Neural cell (in vitro differentiated cells): ENCODE data around the gene GRIN3B. TPM values are rescaled to one million over a fixed set of nuclear protein-coding genes. Genes with fewer than 3 reads are reported as not detected.

Experiments
- H2AFZ ChIP-seq: fragments of 200-600, 300-800 bp; sonication (generic), shearing (Covaris generic); 2 replicates; pipeline ENCODE4 v1.6.0; 2014; ENCODE audit warnings: low read depth, mild to moderate bottlenecking, antibody characterized with exemption, low read length, moderate library complexity
- H3F3A ChIP-seq: fragments of 200-600 bp; shearing (Covaris generic); 2 replicates; pipeline ENCODE4 v1.6.1; 2016; ENCODE audit warnings: mild to moderate bottlenecking, moderate library complexity, mixed read lengths, antibody characterized with exemption, low read length; ENCODE audit not compliant: insufficient read depth, poor library complexity, severe bottlenecking
- H3K27ac ChIP-seq: fragments of 200-600, 300-800 bp; sonication (generic), shearing (Covaris generic); 2 replicates; pipeline ENCODE4 v1.5.1; 2014; ENCODE audit warnings: mild to moderate bottlenecking, low read length, moderate library complexity
- H3K27me3 ChIP-seq: fragments of 300-800, 200-600 bp; sonication (generic), shearing (Covaris generic); 2 replicates; pipeline ENCODE4 v1.6.0; 2014; ENCODE audit warnings: mild to moderate bottlenecking, low read depth, low read length, moderate library complexity; ENCODE audit not compliant: insufficient read depth
- H3K36me3 ChIP-seq: fragments of 300-800, 200-600 bp; sonication (generic), shearing (Covaris generic); 2 replicates; pipeline ENCODE4 v1.5.1; 2014; ENCODE audit warnings: mild to moderate bottlenecking, antibody characterized with exemption, low read length, moderate library complexity; ENCODE audit not compliant: insufficient read depth
- H3K4me2 ChIP-seq: fragments of 300-800, 200-600 bp; sonication (generic), shearing (Covaris generic); 2 replicates; pipeline ENCODE4 v1.6.0; 2014; ENCODE audit warnings: mild to moderate bottlenecking, low read length
- H3K4me3 ChIP-seq: fragments of 300-800, 200-600 bp; sonication (generic), shearing (Covaris generic); 2 replicates; pipeline ENCODE4 v1.5.1; 2014; ENCODE audit warnings: mild to moderate bottlenecking, low read length, moderate library complexity
- H3K79me2 ChIP-seq: fragments of 200-600 bp; shearing (Covaris generic); replicated peaks from 2 replicates; pipeline ENCODE4 v1.6.0; 2014; ENCODE audit warnings: mild to moderate bottlenecking, low read length, moderate library complexity; ENCODE audit not compliant: insufficient read depth
- H3K9ac ChIP-seq: fragments of 300-800, 200-600 bp; sonication (generic), shearing (Covaris generic); 2 replicates; pipeline ENCODE4 v1.6.1; 2016; ENCODE audit warnings: mild to moderate bottlenecking, low read length, mixed read lengths
- H3K9me2 ChIP-seq: fragments of 200-600 bp; shearing (Covaris generic); 2 replicates; pipeline ENCODE4 v1.6.1; 2016; ENCODE audit warnings: mild to moderate bottlenecking, low read length, mixed read lengths; ENCODE audit not compliant: insufficient read depth
- H3K9me3 ChIP-seq: fragments of 200-600, 300-800 bp; sonication (generic), shearing (Covaris generic); 2 replicates; pipeline ENCODE4 v1.6.1; 2016; ENCODE audit warnings: mild to moderate bottlenecking, mixed run types, low read length, moderate library complexity, mixed read lengths
- H4K20me1 ChIP-seq: fragments of 200-600 bp; shearing (Covaris generic); 2 replicates; pipeline ENCODE4 v1.6.1; 2016; ENCODE audit warnings: mild to moderate bottlenecking, mixed run types; ENCODE audit not compliant: insufficient read depth
- EP300 ChIP-seq: fragments of 450-650 bp; conservative IDR thresholded peaks from 2 replicates; pipeline ENCODE4 v1.6.1; 2014; ENCODE audit warnings: antibody characterized with exemption, mild to moderate bottlenecking, moderate library complexity; ENCODE audit not compliant: poor library complexity, severe bottlenecking
- EZH2 ChIP-seq: fragments of 200-600, 300-800 bp; shearing (Covaris generic), sonication (generic); IDR thresholded peaks from 2 replicates; pipeline ENCODE4 v1.6.1; 2014; ENCODE audit warnings: antibody characterized with exemption, low read length, borderline replicate concordance, mild to moderate bottlenecking; ENCODE audit not compliant: insufficient read depth, poor library complexity, severe bottlenecking
- MXI1 ChIP-seq: fragments of 450-650 bp; conservative IDR thresholded peaks from 2 replicates; pipeline ENCODE4 v1.6.1; 2014; ENCODE audit warnings: antibody characterized with exemption, mild to moderate bottlenecking; ENCODE audit not compliant: poor library complexity, severe bottlenecking
- POLR2AphosphoS5 ChIP-seq: IDR thresholded peaks from 2 replicates; pipeline ENCODE4 v1.6.1; 2012
- RAD21 ChIP-seq: fragments of 450-650 bp; conservative IDR thresholded peaks from 2 replicates; pipeline ENCODE4 v1.6.1; 2014; ENCODE audit warnings: antibody characterized with exemption, mild to moderate bottlenecking, moderate library complexity
- SMC3 ChIP-seq: fragments of 450-650 bp; conservative IDR thresholded peaks from 2 replicates; pipeline ENCODE4 v1.6.1; 2014; ENCODE audit warnings: antibody characterized with exemption, mild to moderate bottlenecking, moderate library complexity; ENCODE audit not compliant: poor library complexity
- TAF1 ChIP-seq: IDR thresholded peaks from 2 replicates; pipeline ENCODE4 v1.6.1; 2012; ENCODE audit warnings: low read depth
- polyA plus RNA-seq: library from polyadenylated mRNA; depleted of rRNA; stranded (reverse); fragments of >200 nt; gene quantifications from 2 replicates; pipeline ENCODE4 v1.2.3, GENCODE V29; 2014
- TF ChIP-seq, protein P1 (sequence below): fragments of 450-650 bp; IDR thresholded peaks from 2 replicates; pipeline ENCODE4 v1.5.1; 2014; ENCODE audit warnings: antibody characterized with exemption, mild to moderate bottlenecking, moderate library complexity; ENCODE audit not compliant: poor library complexity, severe bottlenecking
- TF ChIP-seq, protein P2 (sequence below): IDR thresholded peaks from 2 replicates; pipeline ENCODE4 v1.6.1; 2012; ENCODE audit warnings: borderline replicate concordance

The GRIN3B gene
- polyA plus RNA-seq, 1 donor from 2014 or later, result 0.46 TPM

DNA sequence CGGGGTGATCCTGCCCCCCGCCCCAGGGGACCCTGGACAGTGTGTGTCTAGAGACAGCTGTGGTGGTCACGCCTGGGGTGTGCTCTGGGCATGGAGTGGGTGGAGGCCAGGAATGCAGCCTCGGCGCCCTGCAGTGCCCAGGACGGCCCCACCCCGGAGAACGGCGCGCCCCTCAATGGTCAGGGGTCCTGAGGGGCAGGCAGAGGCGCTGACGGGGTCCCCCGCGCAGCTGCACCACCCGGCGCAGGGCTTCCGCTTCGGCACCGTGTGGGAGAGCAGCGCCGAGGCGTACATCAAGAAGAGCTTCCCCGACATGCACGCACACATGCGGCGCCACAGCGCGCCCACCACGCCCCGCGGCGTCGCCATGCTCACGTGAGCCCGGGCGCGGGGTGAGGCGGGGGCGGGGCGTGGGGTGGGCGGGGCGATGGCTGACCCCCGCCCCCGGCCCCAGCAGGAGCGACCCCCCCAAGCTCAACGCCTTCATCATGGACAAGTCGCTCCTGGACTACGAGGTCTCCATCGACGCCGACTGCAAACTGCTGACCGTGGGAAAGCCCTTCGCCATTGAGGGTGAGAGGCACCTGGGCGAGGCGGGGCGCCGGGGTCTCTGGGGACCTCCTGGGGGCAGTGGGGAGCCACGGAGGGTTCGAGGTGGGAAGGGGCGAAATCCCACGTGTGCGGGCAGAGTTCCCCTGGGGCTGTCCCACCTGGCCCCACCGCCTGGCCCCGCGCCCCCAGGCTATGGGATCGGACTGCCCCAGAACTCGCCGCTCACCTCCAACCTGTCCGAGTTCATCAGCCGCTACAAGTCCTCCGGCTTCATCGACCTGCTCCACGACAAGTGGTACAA is 7.4 kb downstream of the GRIN3B start:
- H3K9me2 ChIP-seq, result no peaks in the 10 kb centered on the region
- H3K27ac ChIP-seq, result no peak overlapping the region
- no peaks in the 10 kb centered on the region for H4K20me1 ChIP-seq
- H2AFZ ChIP-seq, result no peak overlapping the region
- no peak overlapping the region for H3K4me2 ChIP-seq
- H3K9me3 ChIP-seq, result no peaks in the 10 kb centered on the region
- H3K9ac ChIP-seq, result no peak overlapping the region
- H3K79me2 ChIP-seq, result no peaks in the 10 kb centered on the region
- no peaks in the 10 kb centered on the region for H3K27me3 ChIP-seq
- no peak overlapping the region for H3K4me3 ChIP-seq
- H3F3A ChIP-seq, result no peaks in the 10 kb centered on the region
- TF ChIP-seq SMC3 (no peak), EZH2 (no peak), RAD21 (no peak), TAF1 (no peak), POLR2AphosphoS5 (no peak), MXI1 (no peak), EP300 (no peak)
- TF ChIP-seq, protein P1, sequence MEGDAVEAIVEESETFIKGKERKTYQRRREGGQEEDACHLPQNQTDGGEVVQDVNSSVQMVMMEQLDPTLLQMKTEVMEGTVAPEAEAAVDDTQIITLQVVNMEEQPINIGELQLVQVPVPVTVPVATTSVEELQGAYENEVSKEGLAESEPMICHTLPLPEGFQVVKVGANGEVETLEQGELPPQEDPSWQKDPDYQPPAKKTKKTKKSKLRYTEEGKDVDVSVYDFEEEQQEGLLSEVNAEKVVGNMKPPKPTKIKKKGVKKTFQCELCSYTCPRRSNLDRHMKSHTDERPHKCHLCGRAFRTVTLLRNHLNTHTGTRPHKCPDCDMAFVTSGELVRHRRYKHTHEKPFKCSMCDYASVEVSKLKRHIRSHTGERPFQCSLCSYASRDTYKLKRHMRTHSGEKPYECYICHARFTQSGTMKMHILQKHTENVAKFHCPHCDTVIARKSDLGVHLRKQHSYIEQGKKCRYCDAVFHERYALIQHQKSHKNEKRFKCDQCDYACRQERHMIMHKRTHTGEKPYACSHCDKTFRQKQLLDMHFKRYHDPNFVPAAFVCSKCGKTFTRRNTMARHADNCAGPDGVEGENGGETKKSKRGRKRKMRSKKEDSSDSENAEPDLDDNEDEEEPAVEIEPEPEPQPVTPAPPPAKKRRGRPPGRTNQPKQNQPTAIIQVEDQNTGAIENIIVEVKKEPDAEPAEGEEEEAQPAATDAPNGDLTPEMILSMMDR, result no peak
- TF ChIP-seq, protein P2, sequence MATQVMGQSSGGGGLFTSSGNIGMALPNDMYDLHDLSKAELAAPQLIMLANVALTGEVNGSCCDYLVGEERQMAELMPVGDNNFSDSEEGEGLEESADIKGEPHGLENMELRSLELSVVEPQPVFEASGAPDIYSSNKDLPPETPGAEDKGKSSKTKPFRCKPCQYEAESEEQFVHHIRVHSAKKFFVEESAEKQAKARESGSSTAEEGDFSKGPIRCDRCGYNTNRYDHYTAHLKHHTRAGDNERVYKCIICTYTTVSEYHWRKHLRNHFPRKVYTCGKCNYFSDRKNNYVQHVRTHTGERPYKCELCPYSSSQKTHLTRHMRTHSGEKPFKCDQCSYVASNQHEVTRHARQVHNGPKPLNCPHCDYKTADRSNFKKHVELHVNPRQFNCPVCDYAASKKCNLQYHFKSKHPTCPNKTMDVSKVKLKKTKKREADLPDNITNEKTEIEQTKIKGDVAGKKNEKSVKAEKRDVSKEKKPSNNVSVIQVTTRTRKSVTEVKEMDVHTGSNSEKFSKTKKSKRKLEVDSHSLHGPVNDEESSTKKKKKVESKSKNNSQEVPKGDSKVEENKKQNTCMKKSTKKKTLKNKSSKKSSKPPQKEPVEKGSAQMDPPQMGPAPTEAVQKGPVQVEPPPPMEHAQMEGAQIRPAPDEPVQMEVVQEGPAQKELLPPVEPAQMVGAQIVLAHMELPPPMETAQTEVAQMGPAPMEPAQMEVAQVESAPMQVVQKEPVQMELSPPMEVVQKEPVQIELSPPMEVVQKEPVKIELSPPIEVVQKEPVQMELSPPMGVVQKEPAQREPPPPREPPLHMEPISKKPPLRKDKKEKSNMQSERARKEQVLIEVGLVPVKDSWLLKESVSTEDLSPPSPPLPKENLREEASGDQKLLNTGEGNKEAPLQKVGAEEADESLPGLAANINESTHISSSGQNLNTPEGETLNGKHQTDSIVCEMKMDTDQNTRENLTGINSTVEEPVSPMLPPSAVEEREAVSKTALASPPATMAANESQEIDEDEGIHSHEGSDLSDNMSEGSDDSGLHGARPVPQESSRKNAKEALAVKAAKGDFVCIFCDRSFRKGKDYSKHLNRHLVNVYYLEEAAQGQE, result no peak
- H3K36me3 ChIP-seq, result no peaks in the 10 kb centered on the region

DNA sequence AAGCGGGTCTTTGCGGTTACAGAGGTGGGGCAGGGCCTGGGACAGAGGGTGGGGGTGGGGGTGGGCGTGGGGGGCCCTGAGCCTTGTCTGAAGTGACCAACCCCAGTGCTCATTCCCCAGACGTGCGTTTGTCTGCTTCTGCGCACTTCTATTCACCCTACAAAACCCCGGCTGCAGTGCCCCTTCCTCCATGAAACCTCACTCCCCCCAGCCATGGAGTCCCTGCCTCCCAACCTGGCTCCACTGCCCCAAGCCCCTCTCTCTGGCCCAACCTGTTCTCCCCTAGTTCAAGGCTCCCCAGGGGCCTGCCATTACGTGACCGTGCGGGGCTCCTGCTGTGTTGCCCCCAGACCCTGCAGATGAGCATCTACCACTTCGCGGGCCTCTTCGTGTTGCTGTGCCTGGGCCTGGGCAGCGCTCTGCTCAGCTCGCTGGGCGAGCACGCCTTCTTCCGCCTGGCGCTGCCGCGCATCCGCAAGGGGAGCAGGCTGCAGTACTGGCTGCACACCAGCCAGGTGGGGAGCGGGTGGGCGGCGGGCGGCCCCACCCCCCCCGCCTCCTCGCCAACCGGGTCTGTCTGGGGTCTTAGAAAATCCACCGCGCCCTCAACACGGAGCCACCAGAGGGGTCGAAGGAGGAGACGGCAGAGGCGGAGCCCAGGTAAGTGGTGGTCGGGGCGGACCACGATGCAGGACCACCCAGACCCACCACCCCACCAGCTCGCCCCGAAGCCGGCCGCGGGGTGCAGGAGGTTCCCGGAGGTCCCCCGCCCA is 8.2 kb downstream of the GRIN3B start:
- H3K36me3 ChIP-seq, result no peaks in the 10 kb centered on the region

More for the DNA sequence above, 8.2 kb downstream of the GRIN3B start:
- Histone ChIP-seq H3K9me3 (no peaks in the 10 kb centered on the region), H3K79me2 (no peaks in the 10 kb centered on the region), H3K9ac (no peak overlapping the region), H2AFZ (no peak overlapping the region), H3K27ac (no peak overlapping the region), H3F3A (no peaks in the 10 kb centered on the region), H3K4me3 (no peak overlapping the region), H3K27me3 (no peaks in the 10 kb centered on the region), H4K20me1 (no peaks in the 10 kb centered on the region), H3K9me2 (no peaks in the 10 kb centered on the region), H3K4me2 (no peak overlapping the region)
- TF ChIP-seq TAF1 (no peak), RAD21 (no peak), EZH2 (no peak), EP300 (no peak), MXI1 (no peak), POLR2AphosphoS5 (no peak)
- TF ChIP-seq, protein P2, result no peak
- TF ChIP-seq, protein P1, result no peak
